ENCODE measurements around the gene AGBL3.

GRCh38 chr7:134993877-134994456 is 7.7 kb downstream of the AGBL3 start:
- TF ChIP-seq POLR2A (IDR thresholded peaks at IDR 0.05) (no peak), CTCF (IDR thresholded peaks at IDR 0.05) (no peak), POLR2AphosphoS5 (IDR thresholded peaks at IDR 0.05; ENCODE audit: insufficient read depth in 1 of 2, low read depth in 1 of 2) (no peak)
